Activated naive CD4-positive, alpha-beta T cell treated with anti-CD3 and anti-CD28 coated beads, Interleukin-2, amount 50 U/mL, for 16 hours (primary cell): ENCODE results near the gene WDR37.

Experiments used
- DNase-seq: peaks from one replicate; pipeline ENCODE4 v3.0.0-alpha.2; 2020

WDR37 gene

DNA sequence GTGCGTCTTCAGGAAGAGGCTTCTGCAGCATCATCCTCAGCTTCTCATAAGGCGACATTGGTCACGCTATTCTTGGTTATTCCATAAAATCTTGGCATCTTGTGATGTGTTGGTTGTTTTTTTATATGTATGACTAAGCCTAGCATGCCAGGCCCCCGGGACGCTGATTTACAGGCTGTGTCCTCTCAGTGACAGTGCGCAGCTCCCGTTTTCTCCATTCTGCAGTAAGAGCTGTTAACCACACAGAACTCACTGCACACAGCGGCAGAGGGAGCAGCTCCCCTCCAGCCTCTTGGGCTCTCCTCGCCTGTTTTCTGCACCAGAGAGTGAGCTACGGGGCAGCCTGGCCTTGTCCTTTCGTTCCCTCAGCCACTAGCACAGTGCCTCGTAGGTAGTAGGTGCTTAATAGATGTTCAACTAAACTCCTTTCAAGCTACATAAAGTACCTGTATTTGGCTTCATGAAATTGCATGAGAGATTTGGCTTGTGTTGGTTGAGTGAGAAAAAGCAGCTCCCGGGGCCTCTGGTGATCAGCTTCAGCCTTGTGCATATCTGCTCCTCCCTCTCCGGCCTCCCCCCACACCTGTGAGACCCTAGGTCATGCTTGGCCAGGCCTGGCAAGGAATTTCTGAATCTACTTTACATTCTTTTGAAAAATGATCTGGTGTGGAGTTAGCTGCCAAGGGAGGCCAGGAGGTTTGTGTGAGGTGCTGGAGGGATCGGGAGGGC, 116.2 kb downstream of the WDR37 start:
- no peak for DNase-seq

DNA sequence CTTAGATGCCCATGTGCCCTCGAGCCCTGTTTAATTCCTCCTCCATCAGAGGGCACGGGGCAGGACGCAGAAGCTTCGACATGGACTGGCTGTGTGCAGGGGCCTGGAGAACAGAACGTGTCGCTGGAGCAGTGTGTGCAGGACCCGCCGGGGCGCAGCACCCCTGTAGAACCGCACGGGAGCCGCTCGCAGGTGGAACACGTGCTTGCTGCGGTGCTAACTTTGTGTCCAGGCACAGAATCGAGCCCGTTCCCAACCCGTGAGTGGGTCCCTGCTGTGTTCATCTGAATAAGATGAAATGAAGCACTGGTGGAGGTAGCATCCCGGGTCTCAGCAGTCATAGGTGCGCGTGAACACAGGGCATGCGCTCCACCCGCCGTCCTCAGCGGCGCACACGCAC, 116.9 kb downstream of the WDR37 start:
- no peak for DNase-seq

DNA sequence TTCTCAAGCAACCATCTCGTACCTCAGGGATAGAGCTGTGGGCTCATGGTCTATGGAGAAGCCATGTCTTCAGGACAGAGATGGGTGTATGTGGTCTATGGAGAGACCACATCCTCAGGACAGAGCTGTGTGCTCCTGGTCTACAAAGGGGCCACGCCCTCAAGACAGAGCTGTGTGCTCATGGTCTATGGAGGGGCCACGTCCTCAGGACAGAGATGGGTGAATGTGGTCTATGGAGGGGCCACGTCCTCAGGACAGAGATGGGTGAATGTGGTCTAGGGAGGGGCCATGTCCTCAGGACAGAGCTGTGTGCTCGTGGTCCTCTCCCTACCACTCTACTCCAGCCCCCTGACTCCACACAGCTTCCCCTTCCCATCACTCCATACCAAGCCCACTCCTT, 117.8 kb downstream of the WDR37 start:
- no peak for DNase-seq

DNA sequence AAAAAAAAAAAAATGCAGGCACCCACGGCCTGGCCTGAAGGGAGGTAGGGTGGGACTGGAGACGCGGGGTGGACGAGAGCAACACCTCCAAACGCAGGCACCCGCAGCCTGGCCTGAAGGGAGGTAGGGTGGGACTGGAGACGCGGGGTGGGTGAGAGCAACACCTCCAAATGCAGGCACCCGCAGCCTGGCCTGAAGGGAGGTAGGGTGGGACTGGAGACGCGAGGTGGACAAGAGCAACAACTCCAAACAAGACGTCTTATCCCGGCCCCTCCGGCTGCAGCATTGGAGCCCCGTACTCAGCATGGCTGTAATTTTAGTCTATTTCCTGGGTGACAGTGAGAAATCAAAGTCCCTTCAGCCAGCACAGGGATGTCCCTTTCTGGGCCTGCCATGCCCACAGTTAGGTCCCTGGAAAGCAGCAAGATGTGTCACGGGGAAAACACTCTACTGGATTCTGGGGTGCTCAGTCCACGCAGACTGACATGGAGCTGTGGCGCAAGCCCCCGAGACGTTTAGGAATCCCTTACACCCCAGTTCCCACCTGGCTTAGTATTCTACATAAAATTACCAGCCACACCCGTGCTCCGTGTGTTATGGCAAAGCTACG, 119.9 kb downstream of the WDR37 start:
- DNase-seq: no peak

DNA sequence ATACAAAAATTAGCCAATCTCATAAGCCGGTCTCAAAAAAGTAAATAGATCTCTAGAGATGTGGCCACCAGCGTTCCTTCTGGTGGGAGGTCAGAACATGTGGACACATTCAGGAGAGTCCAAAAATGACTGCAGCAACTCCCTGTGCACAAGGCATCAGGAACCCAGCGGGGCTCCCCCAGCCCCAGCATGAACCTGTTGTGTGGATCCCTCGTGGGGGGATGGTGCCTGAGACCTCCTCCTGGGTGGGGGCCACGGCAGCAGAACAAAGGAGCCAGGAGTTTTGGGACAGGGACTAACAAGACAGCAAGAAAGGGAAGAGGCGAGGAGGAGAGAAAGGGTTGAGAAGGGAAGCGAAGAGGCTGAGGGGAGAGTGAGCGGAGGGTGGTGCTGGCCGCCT, 121.8 kb downstream of the WDR37 start:
- no peak for DNase-seq

DNA sequence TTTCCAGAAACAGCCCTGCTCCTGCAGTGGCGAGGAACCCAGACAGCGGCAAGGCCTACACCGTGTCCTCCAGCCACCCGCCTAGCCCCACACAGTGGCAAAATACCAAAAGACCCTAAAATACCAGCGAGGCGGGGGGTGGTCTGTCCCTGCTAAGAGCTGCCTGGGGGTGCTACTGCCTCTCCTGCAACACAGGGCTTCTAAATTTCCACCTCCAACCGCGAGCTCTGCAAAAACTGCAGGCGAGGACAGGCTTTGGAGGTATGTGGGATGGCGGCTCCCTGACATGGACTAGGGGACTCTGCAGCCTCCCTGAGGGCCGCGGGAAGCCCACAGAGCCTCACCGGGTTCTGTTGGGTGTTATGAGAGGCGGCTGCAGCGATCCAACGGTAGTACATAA, 122.3 kb downstream of the WDR37 start:
- no peak for DNase-seq

DNA sequence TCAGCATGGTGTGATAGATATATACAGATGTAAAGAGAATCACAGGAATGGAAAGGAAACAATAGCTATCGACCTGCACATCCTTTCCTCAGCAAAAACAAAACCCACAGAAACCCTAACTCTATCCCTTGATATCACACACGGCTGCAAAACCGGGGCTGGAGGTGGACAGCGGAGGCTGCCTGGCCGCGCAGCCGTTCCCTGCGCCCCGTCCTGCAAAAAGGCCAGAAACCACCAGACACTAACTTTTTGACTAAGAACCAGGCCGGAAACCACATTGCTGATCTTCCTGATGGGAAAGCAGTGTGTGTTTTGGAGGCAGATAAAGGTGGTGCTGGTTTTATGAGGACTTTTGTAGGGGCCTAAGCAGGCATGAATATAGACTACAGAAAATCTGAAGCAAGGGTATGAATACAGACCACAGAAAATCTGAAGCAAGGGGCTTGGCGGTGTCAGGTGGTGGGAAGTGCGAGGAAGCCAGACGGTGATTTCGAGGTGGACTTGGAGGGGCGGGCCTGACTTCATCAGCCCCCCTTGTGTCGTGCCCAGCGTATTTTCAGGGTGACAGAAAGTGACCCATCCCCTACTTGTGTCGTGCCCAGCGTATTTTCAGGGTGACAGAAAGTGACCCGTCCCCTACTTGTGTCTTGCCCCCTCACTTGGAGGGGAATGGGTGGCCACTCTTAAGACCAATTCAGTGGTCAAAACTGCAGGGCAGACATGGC, 123.3 kb downstream of the WDR37 start:
- no peak for DNase-seq

DNA sequence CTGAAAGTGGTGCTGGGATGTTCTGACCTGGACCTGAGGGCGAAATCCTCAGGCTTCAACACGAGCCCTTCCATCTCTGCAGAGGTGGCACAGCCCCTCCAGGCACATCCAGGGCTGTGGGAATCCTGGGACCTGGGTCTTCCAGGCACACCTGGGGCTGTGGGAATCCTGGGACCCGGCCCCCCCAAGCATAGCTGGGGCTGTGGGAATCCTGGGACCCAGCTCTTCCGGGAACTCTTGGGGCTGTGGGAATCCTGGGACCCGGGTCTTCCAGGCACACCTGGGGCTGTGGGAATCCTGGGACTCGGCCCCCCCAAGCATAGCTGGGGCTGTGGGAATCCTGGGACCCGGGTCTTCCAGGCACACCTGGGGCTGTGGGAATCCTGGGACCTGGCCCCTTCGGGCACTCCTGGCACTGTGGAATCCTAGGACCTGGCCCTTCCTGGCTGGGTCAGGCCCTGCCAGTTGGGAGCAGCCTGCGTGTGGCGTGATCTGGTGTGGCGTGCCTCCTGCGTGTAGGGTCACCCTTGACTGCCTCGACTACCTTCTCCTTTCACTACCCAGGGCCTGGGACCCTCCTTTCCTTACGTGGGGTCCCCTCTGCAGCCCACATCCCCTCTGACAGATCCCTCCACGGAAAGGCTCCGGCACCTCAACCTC, 124.0 kb downstream of the WDR37 start:
- no peak for DNase-seq

DNA sequence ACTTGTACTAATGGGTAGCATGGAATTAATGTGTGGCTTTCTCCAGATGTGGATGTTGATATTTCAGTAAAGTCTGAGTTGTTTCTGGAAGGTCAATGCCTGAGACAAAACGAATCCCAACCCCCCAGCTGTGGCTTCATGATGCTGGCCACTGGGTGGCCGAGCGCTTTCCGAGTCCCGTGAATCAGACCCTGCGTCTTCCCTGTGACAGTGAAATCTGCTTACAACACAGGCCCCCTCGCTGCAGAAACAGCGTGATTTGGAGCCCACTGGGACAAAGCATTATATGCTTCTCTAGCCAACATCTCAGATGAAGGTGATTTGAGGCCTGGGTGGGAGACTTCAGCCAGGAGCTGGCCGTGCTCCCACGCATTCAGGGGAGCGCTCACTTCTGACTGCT, 124.7 kb downstream of the WDR37 start:
- DNase-seq: no peak
